VCaP (cell line): Measurements from ENCODE around the gene PLET1.

Source experiments
- H3K27ac ChIP-seq: fragments of 450-650 bp; 2 replicates; pipeline ENCODE4 v1.5.1; 2017
- CTCF ChIP-seq: fragments of 450-650 bp; conservative IDR thresholded peaks from 2 replicates; pipeline ENCODE4 v1.5.1; 2017; ENCODE audit warnings: mild to moderate bottlenecking, moderate library complexity

PLET1 gene

GRCh38 chr11:112238041-112238440 lies 22.6 kb downstream of the PLET1 start:
- TF ChIP-seq CTCF = no peak
- no peak overlapping the region for H3K27ac ChIP-seq

- no peak overlapping the region for H3K27ac ChIP-seq
- no peak for TF ChIP-seq CTCF
These were observed 23.2 kb downstream of the PLET1 start for GRCh38 chr11:112237451-112237850.

- no peak overlapping the region for H3K27ac ChIP-seq
- TF ChIP-seq CTCF = no peak
These were observed 24.8 kb downstream of the PLET1 start for GRCh38 chr11:112235750-112236390.

- no peak overlapping the region for H3K27ac ChIP-seq
- no peak for TF ChIP-seq CTCF
These were observed 28.7 kb downstream of the PLET1 start for GRCh38 chr11:112231952-112232351.

- H3K27ac ChIP-seq = no peak overlapping the region
- TF ChIP-seq CTCF = no peak
These were observed 30.8 kb downstream of the PLET1 start for GRCh38 chr11:112229746-112230433.

GRCh38 chr11:112229159-112229558 lies 31.5 kb downstream of the PLET1 start:
- no peak overlapping the region for H3K27ac ChIP-seq
- TF ChIP-seq CTCF = no peak

- H3K27ac ChIP-seq = no peak overlapping the region
- no peak for TF ChIP-seq CTCF
These were observed 32.0 kb downstream of the PLET1 start for GRCh38 chr11:112228706-112229105.
